Activated B cell treated with CpG ODN at 0.5 μM for 24 hours (primary cell): ENCODE data around the gene WDR47. TPM values are rescaled to one million over a fixed set of nuclear protein-coding genes. Genes with fewer than 3 reads are reported as not detected.

Experiments
- ATAC-seq: fragments of 200-7000 bp; cut with Tn5 transposase; one replicate; pipeline ENCODE4 v1.10.0; 2021; ENCODE audit warnings: low read depth, mild to moderate bottlenecking, moderate library complexity
- CTCF ChIA-PET: fragments of 350-600 bp; sonication (Branson Sonifier 250); formaldehyde crosslinking; loops from one replicate; lab custom pipeline; 2021; ENCODE audit warnings: antibody characterized with exemption; lab: Charles Lee
- POLR2A ChIA-PET: fragments of 350-600 bp; sonication (Branson Sonifier 250); formaldehyde crosslinking; loops from one replicate; lab custom pipeline; 2021; ENCODE audit warnings: antibody characterized with exemption; lab: Charles Lee
- DNase-seq: peaks from one replicate; pipeline ENCODE4 v3.0.0; 2022
- H3K27ac Mint-ChIP-seq: one replicate; pipeline ENCODE4 v1.8.0; 2020; ENCODE audit warnings: mixed read lengths
- H3K27me3 Mint-ChIP-seq: one replicate; pipeline ENCODE4 v1.8.0; 2021; ENCODE audit warnings: mixed read lengths
- H3K36me3 Mint-ChIP-seq: one replicate; pipeline ENCODE4 v1.8.0; 2021; ENCODE audit warnings: low read depth, mixed read lengths
- H3K4me1 Mint-ChIP-seq: one replicate; pipeline ENCODE4 v1.8.0; 2021; ENCODE audit warnings: mixed read lengths
- H3K4me3 Mint-ChIP-seq: one replicate; pipeline ENCODE4 v1.8.0; 2020; ENCODE audit warnings: mild to moderate bottlenecking, mixed read lengths
- H3K9me3 Mint-ChIP-seq: one replicate; pipeline ENCODE4 v1.8.0; 2020; ENCODE audit warnings: mixed read lengths
- intact Hi-C: fragments of 100-400 bp; cut with micrococcal nuclease; formaldehyde crosslinking; loops from one replicate; pipeline ENCODE4 v1.15.1; 2024
- total RNA-seq: library from RNA; stranded (reverse); gene quantifications from 2 replicates; pipeline ENCODE4 v1.2.3, GENCODE V29; 2022
- TF ChIP-seq, protein P1 (sequence below): fragments of 200-600 bp; IDR thresholded peaks from one replicate; pipeline ENCODE4 v1.8.0; 2022; ENCODE audit warnings: antibody characterized with exemption, mild to moderate bottlenecking

WDR47 gene
- total RNA-seq, 1 donor from 2014 or later, result 10.9 TPM

GRCh38 chr1:109069294-109069693 is 27.4 kb upstream of the WDR47 start:
- H3K27ac Mint-ChIP-seq, result no peak overlapping the region
- ChIA-PET POLR2A (no interaction called here), CTCF (no interaction called here)
- H3K4me1 Mint-ChIP-seq, result peaks cover 2% of the 10 kb centered on the region
- H3K4me3 Mint-ChIP-seq, result no peak overlapping the region
- DNase-seq (no peak), ATAC-seq (no peak)
- intact Hi-C loops, result no loop called here
- TF ChIP-seq, protein P1, sequence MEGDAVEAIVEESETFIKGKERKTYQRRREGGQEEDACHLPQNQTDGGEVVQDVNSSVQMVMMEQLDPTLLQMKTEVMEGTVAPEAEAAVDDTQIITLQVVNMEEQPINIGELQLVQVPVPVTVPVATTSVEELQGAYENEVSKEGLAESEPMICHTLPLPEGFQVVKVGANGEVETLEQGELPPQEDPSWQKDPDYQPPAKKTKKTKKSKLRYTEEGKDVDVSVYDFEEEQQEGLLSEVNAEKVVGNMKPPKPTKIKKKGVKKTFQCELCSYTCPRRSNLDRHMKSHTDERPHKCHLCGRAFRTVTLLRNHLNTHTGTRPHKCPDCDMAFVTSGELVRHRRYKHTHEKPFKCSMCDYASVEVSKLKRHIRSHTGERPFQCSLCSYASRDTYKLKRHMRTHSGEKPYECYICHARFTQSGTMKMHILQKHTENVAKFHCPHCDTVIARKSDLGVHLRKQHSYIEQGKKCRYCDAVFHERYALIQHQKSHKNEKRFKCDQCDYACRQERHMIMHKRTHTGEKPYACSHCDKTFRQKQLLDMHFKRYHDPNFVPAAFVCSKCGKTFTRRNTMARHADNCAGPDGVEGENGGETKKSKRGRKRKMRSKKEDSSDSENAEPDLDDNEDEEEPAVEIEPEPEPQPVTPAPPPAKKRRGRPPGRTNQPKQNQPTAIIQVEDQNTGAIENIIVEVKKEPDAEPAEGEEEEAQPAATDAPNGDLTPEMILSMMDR, result no peak
- H3K36me3 Mint-ChIP-seq, result peaks cover 43% of the 10 kb centered on the region
- no peaks in the 10 kb centered on the region for H3K27me3 Mint-ChIP-seq
- no peaks in the 10 kb centered on the region for H3K9me3 Mint-ChIP-seq

GRCh38 chr1:109067883-109068282 is 26.0 kb upstream of the WDR47 start:
- Mint-ChIP-seq H3K4me1 (no peaks in the 10 kb centered on the region), H3K27me3 (no peaks in the 10 kb centered on the region), H3K36me3 (peaks cover 44% of the 10 kb centered on the region), H3K4me3 (no peak overlapping the region), H3K9me3 (no peaks in the 10 kb centered on the region), H3K27ac (no peak overlapping the region)
- TF ChIP-seq, protein P1, result no peak
- no peak for ATAC-seq
- DNase-seq, result no peak
- ChIA-PET CTCF (no interaction called here), POLR2A (no interaction called here)
- intact Hi-C loops, result no loop called here

- H3K4me3 Mint-ChIP-seq, result no peak overlapping the region
- ChIA-PET POLR2A (interaction anchor here (1.3 kb wide), 1 partner anchor 35 kb away, joined by 4 read pairs; no protein-coding TSS in a partner anchor), CTCF (no interaction called here)
- no peak overlapping the region for H3K27ac Mint-ChIP-seq
- no peak for ATAC-seq
- no peaks in the 10 kb centered on the region for H3K27me3 Mint-ChIP-seq
- DNase-seq, result no peak
- TF ChIP-seq, protein P1, result no peak
- H3K9me3 Mint-ChIP-seq, result no peaks in the 10 kb centered on the region
- H3K36me3 Mint-ChIP-seq, result peaks cover 44% of the 10 kb centered on the region
- intact Hi-C loops, result no loop called here
- H3K4me1 Mint-ChIP-seq, result no peaks in the 10 kb centered on the region
These were observed 23.2 kb upstream of the WDR47 start for GRCh38 chr1:109065137-109065536.

DNA sequence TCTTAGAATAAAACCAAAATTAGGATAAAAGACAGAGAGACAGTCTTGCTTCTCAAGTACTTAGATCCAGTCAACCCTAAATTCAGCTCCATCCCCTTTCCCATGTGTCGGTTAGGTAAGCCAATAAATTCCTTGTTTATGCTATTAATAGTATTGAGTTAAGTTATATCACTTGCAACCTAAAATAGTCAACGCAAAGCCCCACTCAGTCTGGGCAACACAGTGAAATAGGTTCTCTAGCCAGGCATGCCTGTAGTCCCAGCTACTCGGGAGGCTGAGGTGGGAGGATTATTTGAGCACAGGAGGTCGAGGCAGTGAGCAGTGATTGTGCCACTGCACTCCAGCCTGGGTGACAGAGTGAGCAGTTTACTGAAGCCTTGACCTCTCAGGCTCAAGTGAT is 19.3 kb upstream of the WDR47 start:
- ATAC-seq (no peak), DNase-seq (no peak)
- no peaks in the 10 kb centered on the region for H3K4me1 Mint-ChIP-seq
- H3K27me3 Mint-ChIP-seq, result no peaks in the 10 kb centered on the region
- peaks cover 26% of the 10 kb centered on the region for H3K36me3 Mint-ChIP-seq
- ChIA-PET POLR2A (interaction anchor here (0.6 to 0.7 kb wide), 2 partner anchors 19 to 228 kb away, joined by 3 to 5 read pairs; partner anchors contain the start of gene WDR47), CTCF (no interaction called here)
- intact Hi-C loops, result no loop called here
- no peak overlapping the region for H3K27ac Mint-ChIP-seq
- TF ChIP-seq, protein P1, result no peak
- no peaks in the 10 kb centered on the region for H3K9me3 Mint-ChIP-seq
- H3K4me3 Mint-ChIP-seq, result no peak overlapping the region

DNA sequence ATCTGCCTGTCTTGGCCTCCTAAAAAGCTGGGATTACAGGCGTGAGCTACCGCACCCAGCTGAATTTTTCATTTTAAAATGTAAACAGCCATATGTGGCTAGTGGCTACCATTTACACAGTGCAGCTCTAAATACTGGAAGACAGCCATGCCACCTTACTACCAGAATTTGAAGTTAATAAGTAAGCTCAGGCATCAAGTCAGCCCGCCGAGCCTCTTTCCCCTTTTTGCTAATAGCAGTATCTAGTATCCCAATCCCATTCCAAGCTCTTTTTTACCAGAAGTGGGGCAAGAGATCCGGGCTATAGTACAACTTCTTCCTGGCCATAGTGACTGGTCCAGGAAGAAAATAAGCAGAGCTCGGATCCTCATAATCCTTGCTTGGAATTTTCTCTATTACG is 18.8 kb upstream of the WDR47 start:
- no peak overlapping the region for H3K4me3 Mint-ChIP-seq
- peaks cover 24% of the 10 kb centered on the region for H3K36me3 Mint-ChIP-seq
- ChIA-PET POLR2A (interaction anchor here (0.6 to 0.7 kb wide), 2 partner anchors 19 to 229 kb away, joined by 3 to 5 read pairs; partner anchors contain the start of gene WDR47), CTCF (no interaction called here)
- no peaks in the 10 kb centered on the region for H3K27me3 Mint-ChIP-seq
- TF ChIP-seq, protein P1, result no peak
- no peak for DNase-seq
- no peak overlapping the region for H3K27ac Mint-ChIP-seq
- H3K9me3 Mint-ChIP-seq, result no peaks in the 10 kb centered on the region
- intact Hi-C loops, result no loop called here
- no peak for ATAC-seq
- no peaks in the 10 kb centered on the region for H3K4me1 Mint-ChIP-seq
